GM23338 (cell line): ENCODE measurements around the gene KIF3B. TPM values are rescaled to one million over a fixed set of nuclear protein-coding genes. Genes with fewer than 3 reads are reported as not detected.

Source experiments
- CTCF ChIP-seq, 2 experiments: fragments of 200-600 bp in 1 of 2; sonication (generic) in 1 of 2; conservative IDR thresholded peaks; 2 replicates each; pipeline versions ENCODE4 v1.5.1 to v1.6.1; 2016 to 2017; ENCODE audit warnings: antibody characterized with exemption in 2 of 2, low read depth in 2 of 2, mild to moderate bottlenecking in 2 of 2, moderate library complexity in 1 of 2
- EZH2phosphoT487 ChIP-seq: fragments of 200-600 bp; sonication (generic); IDR thresholded peaks from one replicate; pipeline ENCODE4 v1.8.1; 2018; ENCODE audit warnings: antibody characterized with exemption; ENCODE audit not compliant: unreplicated experiment
- NANOG ChIP-seq: IDR thresholded peaks from 2 replicates; pipeline ENCODE4 v1.6.1; 2016; ENCODE audit warnings: antibody characterized with exemption, borderline replicate concordance
- POLR2AphosphoS5 ChIP-seq: IDR thresholded peaks from 2 replicates; pipeline ENCODE4 v1.6.1; 2016; ENCODE audit warnings: antibody characterized with exemption, low read depth
- REST ChIP-seq: IDR thresholded peaks from one replicate; pipeline ENCODE4 v1.6.1; 2018; ENCODE audit warnings: antibody characterized with exemption; ENCODE audit not compliant: unreplicated experiment
- STAT1 ChIP-seq: IDR thresholded peaks from one replicate; pipeline ENCODE4 v1.6.1; 2016; ENCODE audit warnings: antibody characterized with exemption; ENCODE audit not compliant: unreplicated experiment
- ZNF114 ChIP-seq: fragments of 250-450 bp; sonication (Bioruptor Pico); IDR thresholded peaks from 2 replicates; pipeline ENCODE4 v1.5.0; 2020; ENCODE audit warnings: mild to moderate bottlenecking, moderate library complexity
- ZNF331 ChIP-seq: fragments of 250-450 bp; sonication (Bioruptor Pico); IDR thresholded peaks from 2 replicates; pipeline ENCODE4 v1.5.0; 2020; ENCODE audit warnings: low read depth, mild to moderate bottlenecking, moderate library complexity
- ZNF462 ChIP-seq: fragments of 250-450 bp; sonication (Bioruptor Pico); IDR thresholded peaks from 2 replicates; pipeline ENCODE4 v1.5.0; 2020; ENCODE audit warnings: mild to moderate bottlenecking, moderate library complexity
- polyA plus RNA-seq: library from polyadenylated mRNA; unstranded; fragments of >200 nt; fragmentation: Nextera tagmentation; extraction: Ambion mirVana; gene quantifications from 2 replicates; pipeline ENCODE4 v1.2.1, GENCODE V29; 2016
- total RNA-seq: library from RNA; depleted of rRNA; stranded (reverse); fragments of >200 nt; shearing (Covaris generic); gene quantifications from 2 replicates; pipeline ENCODE4 v1.2.3, GENCODE V29; 2014

Gene KIF3B
- total and polyA plus RNA-seq, 2 experiments from 2014 or later = 6.1 to 22.8 TPM

- TF ChIP-seq ZNF462 = no peak
- no peak for TF ChIP-seq REST
- no peak for TF ChIP-seq CTCF (conservative IDR thresholded peaks at IDR 0.05; ENCODE audit: low read depth in 2 of 2)
- no peak for TF ChIP-seq POLR2AphosphoS5
- no peak for TF ChIP-seq STAT1
- no peak for TF ChIP-seq ZNF331
- no peak for TF ChIP-seq EZH2phosphoT487
- TF ChIP-seq ZNF114 (CRISPR knock-in tag) = no peak
- TF ChIP-seq NANOG = no peak
Measured at GRCh38 chr20:32356622-32357374, 79.3 kb downstream of the KIF3B start (continued).
